ENCODE data around the gene TRAF3. TPM values are rescaled to one million over a fixed set of nuclear protein-coding genes. Genes with fewer than 3 reads are reported as not detected.

The TRAF3 gene
- total RNA-seq, 1 experiment from 2014 or later = 25.3 TPM

DNA sequence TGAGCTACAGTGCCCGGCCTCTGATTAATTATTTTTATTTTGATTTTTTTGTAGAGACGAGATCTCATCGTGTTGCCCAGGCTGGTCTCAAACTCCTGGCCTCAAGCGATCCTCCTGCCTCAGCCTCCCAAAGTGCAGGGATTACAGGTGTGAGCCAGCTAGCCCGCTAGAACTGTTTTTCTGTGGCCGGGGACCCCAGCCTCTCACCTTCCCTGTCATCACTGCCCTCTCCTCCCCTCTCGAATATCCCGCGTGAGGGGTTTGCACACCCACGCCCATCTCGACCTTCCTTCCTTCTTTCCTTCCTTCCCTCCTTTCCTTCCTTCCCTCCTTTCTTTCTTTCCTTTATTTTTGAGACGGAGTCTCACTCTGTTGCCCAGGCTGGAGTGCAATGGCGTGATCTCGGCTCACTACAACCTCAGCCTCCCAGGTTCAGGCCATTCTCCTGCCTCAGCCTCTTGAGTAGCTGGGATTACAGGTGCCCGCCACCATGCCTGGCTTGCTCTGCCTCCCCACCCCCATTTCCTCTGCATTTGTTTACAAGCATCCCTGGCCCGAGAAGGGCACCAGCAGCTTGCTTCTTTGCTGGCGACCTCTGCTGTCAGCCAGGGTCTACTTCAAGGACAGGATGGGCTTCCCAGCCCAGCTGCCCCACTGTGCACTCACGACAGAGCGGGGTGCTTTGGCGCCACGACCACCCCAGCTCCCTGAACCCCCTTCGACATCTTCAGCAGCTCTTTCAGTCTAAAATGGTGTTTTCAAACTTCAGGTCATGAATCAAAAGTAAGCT lies 4.3 kb upstream of the TRAF3 start:
- Mint-ChIP-seq H3K4me1 (ENCODE audit: insufficient read depth, unreplicated experiment) (peaks cover 5% of the 10 kb centered on the region), H3K27me3 (ENCODE audit: insufficient read depth, unreplicated experiment) (peaks cover 14% of the 10 kb centered on the region), H3K27ac (ENCODE audit: low read depth, unreplicated experiment) (no peak overlapping the region), H3K4me3 (ENCODE audit: unreplicated experiment) (no peak overlapping the region), H3K36me3 (ENCODE audit: insufficient read depth, unreplicated experiment) (no peaks in the 10 kb centered on the region), H3K9me3 (ENCODE audit: unreplicated experiment) (no peaks in the 10 kb centered on the region)
- TF ChIP-seq, protein P1, sequence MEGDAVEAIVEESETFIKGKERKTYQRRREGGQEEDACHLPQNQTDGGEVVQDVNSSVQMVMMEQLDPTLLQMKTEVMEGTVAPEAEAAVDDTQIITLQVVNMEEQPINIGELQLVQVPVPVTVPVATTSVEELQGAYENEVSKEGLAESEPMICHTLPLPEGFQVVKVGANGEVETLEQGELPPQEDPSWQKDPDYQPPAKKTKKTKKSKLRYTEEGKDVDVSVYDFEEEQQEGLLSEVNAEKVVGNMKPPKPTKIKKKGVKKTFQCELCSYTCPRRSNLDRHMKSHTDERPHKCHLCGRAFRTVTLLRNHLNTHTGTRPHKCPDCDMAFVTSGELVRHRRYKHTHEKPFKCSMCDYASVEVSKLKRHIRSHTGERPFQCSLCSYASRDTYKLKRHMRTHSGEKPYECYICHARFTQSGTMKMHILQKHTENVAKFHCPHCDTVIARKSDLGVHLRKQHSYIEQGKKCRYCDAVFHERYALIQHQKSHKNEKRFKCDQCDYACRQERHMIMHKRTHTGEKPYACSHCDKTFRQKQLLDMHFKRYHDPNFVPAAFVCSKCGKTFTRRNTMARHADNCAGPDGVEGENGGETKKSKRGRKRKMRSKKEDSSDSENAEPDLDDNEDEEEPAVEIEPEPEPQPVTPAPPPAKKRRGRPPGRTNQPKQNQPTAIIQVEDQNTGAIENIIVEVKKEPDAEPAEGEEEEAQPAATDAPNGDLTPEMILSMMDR (IDR thresholded peaks at IDR 0.05; ENCODE audit: unreplicated experiment) = peak; percentile 11
- DNase-seq (ENCODE audit: unreplicated experiment) = no peak
- no TSS peak for BruUV-seq (replicated peaks)
- ChIA-PET POLR2A (interaction anchor here (0.6 kb wide), 1 partner anchor 225 kb away, joined by 3 read pairs; no protein-coding TSS in a partner anchor), CTCF (interaction anchor here (0.6 to 1.3 kb wide), 5 partner anchors 62 to 334 kb away, joined by 3 to 6 read pairs (median 4); no protein-coding TSS in a partner anchor)
- intact Hi-C loops (cut with micrococcal nuclease) = loop anchor here (10.0 kb wide), 1 partner anchor 92 kb away; no protein-coding TSS in a partner anchor

DNA sequence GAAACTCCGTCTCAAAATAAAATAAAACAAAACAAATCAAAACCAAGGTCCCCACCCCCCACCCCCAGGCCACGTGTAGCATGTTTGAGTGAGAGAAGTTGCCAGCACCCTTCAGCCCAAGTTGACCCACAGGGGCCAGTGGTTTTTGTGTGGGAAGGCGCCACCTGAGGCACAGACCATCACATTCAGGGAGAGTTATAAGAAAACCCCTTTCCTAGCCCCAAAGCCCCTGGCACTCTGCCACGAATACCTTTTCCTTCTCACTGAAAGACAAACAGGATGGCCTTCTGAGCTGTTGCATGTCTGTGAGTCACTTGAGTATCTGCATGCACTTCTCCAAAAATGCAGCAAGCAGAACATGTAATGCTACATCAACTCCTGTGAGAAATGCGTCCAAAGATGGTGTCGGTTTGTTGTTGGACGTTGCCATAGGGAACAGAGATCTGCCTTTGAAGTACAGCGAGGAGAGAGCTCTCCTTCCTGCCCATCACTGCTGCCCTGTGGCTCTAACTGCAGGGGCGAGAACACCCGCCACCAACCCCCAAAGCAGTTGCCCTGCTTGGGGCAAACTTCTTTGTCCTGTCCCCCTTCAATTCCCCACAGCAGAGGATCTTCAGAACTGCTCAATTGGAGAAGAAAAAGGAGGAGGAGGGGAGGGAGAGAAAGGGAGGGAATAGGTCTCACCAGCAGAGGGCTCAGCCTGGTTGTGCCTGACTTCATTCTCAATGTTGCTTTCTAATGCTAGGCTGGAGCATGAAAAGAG lies 2.7 kb upstream of the TRAF3 start:
- Mint-ChIP-seq H3K27ac (ENCODE audit: low read depth, unreplicated experiment) (no peak overlapping the region), H3K4me3 (ENCODE audit: unreplicated experiment) (no peak overlapping the region), H3K27me3 (ENCODE audit: insufficient read depth, unreplicated experiment) (peaks cover 14% of the 10 kb centered on the region), H3K9me3 (ENCODE audit: unreplicated experiment) (no peaks in the 10 kb centered on the region), H3K4me1 (ENCODE audit: insufficient read depth, unreplicated experiment) (peaks cover 10% of the 10 kb centered on the region), H3K36me3 (ENCODE audit: insufficient read depth, unreplicated experiment) (no peaks in the 10 kb centered on the region)
- no TSS peak for BruUV-seq (replicated peaks)
- ChIA-PET CTCF (interaction anchor here (0.6 to 1.4 kb wide), 15 partner anchors 10 to 354 kb away, joined by 3 to 5 read pairs (median 3); no protein-coding TSS in a partner anchor), POLR2A (interaction anchor here (0.7 kb wide), 1 partner anchor 77 kb away, joined by 3 read pairs; no protein-coding TSS in a partner anchor)
- intact Hi-C loops (cut with micrococcal nuclease) = loop anchor here (10.0 kb wide), 1 partner anchor 90 kb away; no protein-coding TSS in a partner anchor
- TF ChIP-seq, protein P1 (IDR thresholded peaks at IDR 0.05; ENCODE audit: unreplicated experiment) = peak; percentile 59
- DNase-seq (ENCODE audit: unreplicated experiment) = peak; percentile 75

DNA sequence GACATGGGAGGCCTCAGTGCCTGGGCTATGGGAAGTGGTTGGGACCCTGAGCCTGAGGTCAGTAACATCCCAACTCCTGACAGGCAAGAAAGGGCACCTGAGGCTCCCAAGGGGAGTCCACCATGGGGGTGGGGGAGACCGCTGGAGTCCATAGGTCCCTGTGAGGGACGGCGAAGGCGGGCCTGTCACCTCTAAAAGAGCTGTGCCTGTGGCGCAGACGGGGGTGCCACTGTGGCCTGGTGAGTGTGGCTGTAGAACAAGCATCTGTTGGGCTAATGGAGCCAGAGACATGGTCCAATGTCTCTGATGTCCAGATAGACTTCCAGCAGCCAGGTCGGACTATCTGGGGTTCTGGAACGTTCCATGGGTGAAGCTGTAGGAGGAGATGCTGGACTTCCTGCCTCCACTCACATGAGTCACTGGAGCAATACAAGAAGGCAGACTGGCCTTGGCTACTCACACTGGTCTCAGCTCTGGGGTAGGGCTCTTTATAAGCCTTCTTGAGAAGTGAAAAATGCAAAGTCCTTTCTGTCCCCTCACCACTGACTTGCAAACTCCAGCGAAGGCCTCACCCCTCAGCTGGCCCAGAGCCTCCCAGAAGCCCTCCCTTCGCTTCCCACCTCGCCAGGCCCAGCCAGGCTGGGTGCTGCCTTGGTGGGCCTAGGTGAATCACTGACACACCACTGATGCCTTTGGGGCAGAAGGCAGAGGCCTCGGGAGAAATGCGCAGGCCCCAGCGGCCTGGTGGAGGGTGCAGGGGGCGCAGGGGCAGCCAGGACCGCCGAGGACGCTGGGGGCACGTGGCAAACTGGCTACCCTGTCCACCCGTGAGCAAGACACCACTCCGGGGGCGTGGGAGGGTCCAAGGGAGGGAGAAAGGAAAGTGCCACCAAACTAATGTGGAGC lies 1.1 kb upstream of the TRAF3 start:
- DNase-seq (ENCODE audit: unreplicated experiment) = peak; percentile 46
- Mint-ChIP-seq H3K4me1 (ENCODE audit: insufficient read depth, unreplicated experiment) (peaks cover 17% of the 10 kb centered on the region), H3K27me3 (ENCODE audit: insufficient read depth, unreplicated experiment) (peaks cover 3% of the 10 kb centered on the region), H3K27ac (ENCODE audit: low read depth, unreplicated experiment) (peak overlapping the region; percentile 81), H3K36me3 (ENCODE audit: insufficient read depth, unreplicated experiment) (no peaks in the 10 kb centered on the region), H3K9me3 (ENCODE audit: unreplicated experiment) (no peaks in the 10 kb centered on the region), H3K4me3 (ENCODE audit: unreplicated experiment) (peak overlapping the region; percentile 62)
- ChIA-PET POLR2A (interaction anchor here (0.7 kb wide), 1 partner anchor 217 kb away, joined by 3 read pairs; no protein-coding TSS in a partner anchor), CTCF (interaction anchor here (0.6 to 1.4 kb wide), 9 partner anchors 24 to 574 kb away, joined by 3 to 5 read pairs (median 4); no protein-coding TSS in a partner anchor)
- TF ChIP-seq, protein P1 (IDR thresholded peaks at IDR 0.05; ENCODE audit: unreplicated experiment) = no peak
- BruUV-seq (replicated peaks) = no TSS peak
- intact Hi-C loops (cut with micrococcal nuclease) = loop anchor here (10.0 kb wide), 1 partner anchor 89 kb away; no protein-coding TSS in a partner anchor
